Measurements from ENCODE around the gene PRDM13. TPM values are rescaled to one million over a fixed set of nuclear protein-coding genes. Genes with fewer than 3 reads are reported as not detected.
"Not testable (repeated sequence)": the region's sequence is repeated elsewhere in the genome, so short reads cannot be mapped to it uniquely, and the experiment has no call there.

Gene PRDM13
- total RNA-seq, 1 experiment from 2014 or later = 0.14 TPM

GRCh38 chr6:99590728-99591672 is 15.6 kb upstream of the PRDM13 start:
- DNase-seq = peak; percentile 72
- Histone ChIP-seq H3K4me3 (ENCODE audit: insufficient read depth, low read depth, low read length) (no peak overlapping the region), H3K36me3 (replicated peaks; ENCODE audit: control insufficient read depth, insufficient read depth, low read length) (no peaks in the 10 kb centered on the region), H3K27me3 (ENCODE audit: control insufficient read depth, insufficient read depth, low read length) (peaks cover 91% of the 10 kb centered on the region)

- no peak for DNase-seq
- Histone ChIP-seq H3K27me3 (ENCODE audit: control insufficient read depth, insufficient read depth, low read length) (peaks cover 95% of the 10 kb centered on the region), H3K36me3 (replicated peaks; ENCODE audit: control insufficient read depth, insufficient read depth, low read length) (no peaks in the 10 kb centered on the region), H3K4me3 (ENCODE audit: insufficient read depth, low read depth, low read length) (no peak overlapping the region)
Observed at GRCh38 chr6:99591673-99592364, 14.8 kb upstream of the PRDM13 start.

- Histone ChIP-seq H3K27me3 (ENCODE audit: control insufficient read depth, insufficient read depth, low read length) (peaks cover 99% of the 10 kb centered on the region), H3K36me3 (replicated peaks; ENCODE audit: control insufficient read depth, insufficient read depth, low read length) (no peaks in the 10 kb centered on the region), H3K4me3 (ENCODE audit: insufficient read depth, low read depth, low read length) (no peak overlapping the region)
- DNase-seq = no peak
Observed at GRCh38 chr6:99592900-99593299, 13.7 kb upstream of the PRDM13 start.

- DNase-seq; H3K36me3 ChIP-seq (replicated peaks; ENCODE audit: control insufficient read depth, insufficient read depth, low read length); H3K4me3 ChIP-seq (ENCODE audit: insufficient read depth, low read depth, low read length): not testable (repeated sequence)
- peaks cover 97% of the 10 kb centered on the region for H3K27me3 ChIP-seq (ENCODE audit: control insufficient read depth, insufficient read depth, low read length)
Observed at GRCh38 chr6:99594696-99595095, 11.9 kb upstream of the PRDM13 start.

- Histone ChIP-seq H3K36me3 (replicated peaks; ENCODE audit: control insufficient read depth, insufficient read depth, low read length) (no peaks in the 10 kb centered on the region), H3K27me3 (ENCODE audit: control insufficient read depth, insufficient read depth, low read length) (peaks cover 98% of the 10 kb centered on the region), H3K4me3 (ENCODE audit: insufficient read depth, low read depth, low read length) (peak overlapping the region; percentile 2; the same call in 1 of the 2 replicates)
- peak; percentile 45 for DNase-seq
Observed at GRCh38 chr6:99602520-99603420, 3.9 kb upstream of the PRDM13 start.

GRCh38 chr6:99603421-99604165 is 3.0 kb upstream of the PRDM13 start:
- Histone ChIP-seq H3K4me3 (ENCODE audit: insufficient read depth, low read depth, low read length) (peak overlapping the region; percentile 9; the same call in 1 of the 2 replicates), H3K27me3 (ENCODE audit: control insufficient read depth, insufficient read depth, low read length) (peaks cover 98% of the 10 kb centered on the region), H3K36me3 (replicated peaks; ENCODE audit: control insufficient read depth, insufficient read depth, low read length) (no peaks in the 10 kb centered on the region)
- peak; percentile 88 for DNase-seq

- Histone ChIP-seq H3K36me3 (replicated peaks; ENCODE audit: control insufficient read depth, insufficient read depth, low read length) (no peaks in the 10 kb centered on the region), H3K27me3 (ENCODE audit: control insufficient read depth, insufficient read depth, low read length) (peaks cover 99% of the 10 kb centered on the region), H3K4me3 (ENCODE audit: insufficient read depth, low read depth, low read length) (no peak overlapping the region)
- DNase-seq = peak; percentile 60
Observed at GRCh38 chr6:99604166-99605073, 2.2 kb upstream of the PRDM13 start.

- Histone ChIP-seq H3K36me3 (replicated peaks; ENCODE audit: control insufficient read depth, insufficient read depth, low read length) (no peaks in the 10 kb centered on the region), H3K4me3 (ENCODE audit: insufficient read depth, low read depth, low read length) (no peak overlapping the region), H3K27me3 (ENCODE audit: control insufficient read depth, insufficient read depth, low read length) (peaks cover 100% of the 10 kb centered on the region)
- peak; percentile 67 for DNase-seq
Observed at GRCh38 chr6:99605074-99605734, 1.4 kb upstream of the PRDM13 start.

- no peak for DNase-seq
- Histone ChIP-seq H3K36me3 (replicated peaks; ENCODE audit: control insufficient read depth, insufficient read depth, low read length) (no peaks in the 10 kb centered on the region), H3K4me3 (ENCODE audit: insufficient read depth, low read depth, low read length) (no peak overlapping the region), H3K27me3 (ENCODE audit: control insufficient read depth, insufficient read depth, low read length) (peaks cover 100% of the 10 kb centered on the region)
Observed at GRCh38 chr6:99605911-99606655, 550 bp upstream of the PRDM13 start.

GRCh38 chr6:99607416-99608036 is 893 bp downstream of the PRDM13 start:
- Histone ChIP-seq H3K36me3 (replicated peaks; ENCODE audit: control insufficient read depth, insufficient read depth, low read length) (no peaks in the 10 kb centered on the region), H3K4me3 (ENCODE audit: insufficient read depth, low read depth, low read length) (no peak overlapping the region), H3K27me3 (ENCODE audit: control insufficient read depth, insufficient read depth, low read length) (peaks cover 100% of the 10 kb centered on the region)
- peak; percentile 55 for DNase-seq

- DNase-seq = peak; percentile 41
- Histone ChIP-seq H3K4me3 (ENCODE audit: insufficient read depth, low read depth, low read length) (no peak overlapping the region), H3K36me3 (replicated peaks; ENCODE audit: control insufficient read depth, insufficient read depth, low read length) (no peaks in the 10 kb centered on the region), H3K27me3 (ENCODE audit: control insufficient read depth, insufficient read depth, low read length) (peaks cover 100% of the 10 kb centered on the region)
Observed at GRCh38 chr6:99608059-99608885, 1.6 kb downstream of the PRDM13 start.

Data from H7 (cell line).